Epithelial cell of esophagus (primary cell): ENCODE data around the gene NELL1.

Experiments used
- DNase-seq: peaks from one replicate; pipeline ENCODE4 v3.0.0; 2010; ENCODE audit warnings: low read depth
- H3K4me3 ChIP-seq: 2 replicates; pipeline ENCODE4 v1.5.1; 2011; ENCODE audit warnings: mild to moderate bottlenecking, low read length, control low read depth
- TF ChIP-seq, protein P1 (sequence below): IDR thresholded peaks from 2 replicates; pipeline ENCODE4 v1.5.1; 2011; ENCODE audit warnings: low read depth, mild to moderate bottlenecking, low read length, control low read depth, inconsistent platforms; ENCODE audit not compliant: insufficient read depth; ENCODE audit errors: missing control alignments

NELL1 gene

DNA sequence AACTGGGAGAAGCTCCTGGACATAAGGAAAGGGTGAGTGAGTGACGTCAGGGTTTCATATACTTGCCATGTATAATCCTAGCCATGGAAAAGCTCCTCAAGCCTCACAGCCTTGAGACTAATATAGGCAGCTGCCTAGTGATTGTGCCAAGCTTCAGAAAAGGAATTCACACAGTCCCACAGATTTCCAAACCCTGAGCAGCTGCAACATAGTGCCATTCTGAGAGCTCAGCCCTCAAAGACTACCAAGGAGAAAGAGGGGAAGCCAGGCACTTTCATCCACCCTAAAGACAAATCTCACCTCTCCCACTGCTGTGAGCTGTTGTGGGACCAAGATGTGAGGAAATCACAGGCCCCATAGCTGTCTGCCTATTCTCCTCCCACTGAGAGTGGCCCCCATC, 815.6 kb downstream of the NELL1 start:
- DNase-seq = no peak
- TF ChIP-seq, protein P1, sequence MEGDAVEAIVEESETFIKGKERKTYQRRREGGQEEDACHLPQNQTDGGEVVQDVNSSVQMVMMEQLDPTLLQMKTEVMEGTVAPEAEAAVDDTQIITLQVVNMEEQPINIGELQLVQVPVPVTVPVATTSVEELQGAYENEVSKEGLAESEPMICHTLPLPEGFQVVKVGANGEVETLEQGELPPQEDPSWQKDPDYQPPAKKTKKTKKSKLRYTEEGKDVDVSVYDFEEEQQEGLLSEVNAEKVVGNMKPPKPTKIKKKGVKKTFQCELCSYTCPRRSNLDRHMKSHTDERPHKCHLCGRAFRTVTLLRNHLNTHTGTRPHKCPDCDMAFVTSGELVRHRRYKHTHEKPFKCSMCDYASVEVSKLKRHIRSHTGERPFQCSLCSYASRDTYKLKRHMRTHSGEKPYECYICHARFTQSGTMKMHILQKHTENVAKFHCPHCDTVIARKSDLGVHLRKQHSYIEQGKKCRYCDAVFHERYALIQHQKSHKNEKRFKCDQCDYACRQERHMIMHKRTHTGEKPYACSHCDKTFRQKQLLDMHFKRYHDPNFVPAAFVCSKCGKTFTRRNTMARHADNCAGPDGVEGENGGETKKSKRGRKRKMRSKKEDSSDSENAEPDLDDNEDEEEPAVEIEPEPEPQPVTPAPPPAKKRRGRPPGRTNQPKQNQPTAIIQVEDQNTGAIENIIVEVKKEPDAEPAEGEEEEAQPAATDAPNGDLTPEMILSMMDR = no peak
- H3K4me3 ChIP-seq = no peak overlapping the region

DNA sequence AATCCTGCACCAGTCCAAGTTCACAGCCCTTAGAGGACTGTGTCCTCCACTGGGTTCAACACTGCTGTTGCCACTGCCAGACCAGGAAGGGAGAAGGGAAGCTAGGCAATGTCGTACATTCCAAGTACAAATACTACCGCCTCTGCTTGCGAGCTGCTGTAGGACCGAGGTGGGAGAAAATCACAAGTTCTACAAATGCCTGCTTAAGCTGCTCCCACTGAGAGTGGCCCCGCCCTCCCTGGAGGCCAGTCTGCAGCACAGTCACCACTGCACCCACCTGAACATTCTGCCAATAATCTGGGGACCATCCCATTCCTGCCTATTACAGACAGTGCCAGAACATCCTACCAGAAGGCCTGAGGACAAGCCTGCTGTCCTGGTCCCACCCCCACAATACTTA, 816.0 kb downstream of the NELL1 start:
- DNase-seq = no peak
- H3K4me3 ChIP-seq = no peak overlapping the region
- TF ChIP-seq, protein P1 = no peak

DNA sequence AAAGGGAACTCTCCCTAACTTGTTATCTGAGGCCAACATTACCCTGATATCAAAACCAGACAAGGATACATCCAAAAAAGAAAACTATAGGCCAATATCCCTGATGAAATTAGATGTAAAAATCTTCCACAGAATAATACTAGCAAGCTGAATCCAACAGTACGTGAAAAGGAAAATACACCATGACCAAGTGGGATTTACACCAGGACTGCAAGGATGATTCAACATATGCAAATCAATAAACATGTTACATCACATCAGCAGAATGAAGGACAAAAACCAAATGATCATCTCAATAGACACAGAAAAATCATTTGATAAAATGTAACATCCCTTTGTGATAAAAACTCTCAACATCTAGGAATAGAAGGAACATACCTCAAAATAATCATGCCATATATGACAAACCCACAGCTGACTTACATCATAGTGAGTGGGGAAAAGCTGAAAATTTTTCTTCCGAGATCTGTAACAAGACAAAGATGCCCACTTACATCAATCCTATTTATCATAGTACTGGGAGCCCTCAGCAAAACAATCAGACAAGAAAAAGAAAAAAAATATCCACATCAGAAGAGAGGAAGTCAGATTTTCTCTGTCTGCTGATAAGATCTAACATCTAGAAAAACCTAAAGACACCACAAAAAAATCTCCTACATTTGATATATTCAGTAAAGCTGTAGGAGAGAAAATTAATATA, 820.2 kb downstream of the NELL1 start:
- TF ChIP-seq, protein P1 = no peak
- no peak overlapping the region for H3K4me3 ChIP-seq
- no peak for DNase-seq

DNA sequence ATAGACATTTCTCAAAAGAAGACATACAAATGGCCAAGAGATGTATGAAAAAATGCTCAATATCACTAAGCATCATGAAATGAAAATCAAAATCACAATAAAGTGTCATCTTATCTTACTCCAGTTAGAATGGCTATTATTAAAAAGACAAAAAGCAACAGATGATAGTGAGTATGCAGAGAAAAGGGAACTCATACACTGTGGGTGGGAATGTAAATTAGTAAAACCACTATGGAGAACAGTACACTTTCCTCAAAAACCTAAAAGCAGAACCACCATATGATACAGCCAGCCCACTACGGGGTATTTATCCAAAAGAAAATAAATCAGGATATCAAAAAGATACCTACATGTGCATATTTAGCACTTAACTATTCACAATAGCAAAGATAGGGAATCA, 823.5 kb downstream of the NELL1 start:
- DNase-seq = no peak
- TF ChIP-seq, protein P1 = no peak

DNA sequence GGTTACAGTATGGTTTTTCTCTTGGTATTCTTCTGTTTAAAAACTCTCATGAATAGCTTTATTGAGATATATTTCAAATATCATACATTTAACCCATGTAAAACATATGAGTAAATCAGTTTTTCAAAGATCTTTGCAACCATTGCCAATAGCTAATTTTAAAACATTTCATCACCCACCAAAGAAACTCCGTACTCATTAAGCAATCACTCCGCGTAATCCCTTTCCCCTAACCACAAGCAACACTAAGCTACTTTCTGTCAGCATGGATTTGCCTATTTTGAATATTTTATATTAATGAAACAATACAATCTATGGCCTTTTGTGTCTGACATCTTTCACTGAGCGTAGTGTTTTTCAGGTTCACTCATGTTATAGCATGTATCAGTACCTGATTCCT, 825.6 kb downstream of the NELL1 start:
- no peak overlapping the region for H3K4me3 ChIP-seq
- DNase-seq = no peak
- TF ChIP-seq, protein P1 = no peak

More for the DNA sequence above, 823.5 kb downstream of the NELL1 start:
- no peak overlapping the region for H3K4me3 ChIP-seq

DNA sequence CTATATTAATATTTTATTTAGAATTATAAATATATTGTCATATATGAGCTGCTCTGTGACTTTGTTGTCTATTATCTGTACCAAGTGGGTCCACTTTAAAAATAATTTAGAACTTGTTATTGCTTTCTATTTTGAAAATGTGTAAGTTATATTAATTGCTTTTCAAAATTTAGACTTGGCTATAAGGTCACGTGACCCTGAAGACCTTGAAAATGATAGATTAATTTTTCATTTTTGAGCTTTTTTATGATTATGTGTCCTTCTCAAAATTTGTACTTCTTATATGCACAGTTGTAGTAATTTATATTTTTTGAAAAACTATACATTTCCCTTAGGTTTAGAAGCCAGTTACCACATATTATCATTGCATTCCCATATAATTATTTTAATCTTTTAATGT, 826.5 kb downstream of the NELL1 start:
- no peak overlapping the region for H3K4me3 ChIP-seq
- TF ChIP-seq, protein P1 = no peak
- DNase-seq = no peak

DNA sequence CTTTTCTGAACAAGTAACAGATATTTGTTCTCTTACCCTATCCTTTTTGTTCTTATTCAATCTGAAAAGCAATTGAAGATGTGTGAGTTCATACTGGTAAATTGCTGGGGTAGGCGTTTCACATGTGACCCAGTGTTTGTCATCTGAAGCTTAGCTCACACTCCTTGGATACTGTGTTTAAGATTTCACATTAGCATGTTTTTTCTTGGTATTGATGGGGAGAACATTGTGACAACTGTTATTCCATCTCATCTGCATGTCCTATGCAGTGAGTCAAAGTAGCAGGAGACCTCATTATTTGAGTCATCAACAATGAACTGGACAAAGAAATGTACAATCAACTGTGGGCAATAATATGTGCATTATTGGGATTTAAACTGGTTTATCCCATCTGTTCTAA, 831.9 kb downstream of the NELL1 start:
- H3K4me3 ChIP-seq = no peak overlapping the region
- no peak for DNase-seq
- TF ChIP-seq, protein P1 = no peak
